Panc1 (cell line): ENCODE measurements around the gene GADD45A. TPM values are rescaled to one million over a fixed set of nuclear protein-coding genes. Genes with fewer than 3 reads are reported as not detected.
A peak's percentile ranks its signal among the peaks of the same experiment; 100 is the strongest.

Experiments
- ATAC-seq: fragments of 200-7000 bp; cut with Tn5 transposase; 2 replicates; pipeline ENCODE4 v1.9.1; 2020; ENCODE audit warnings: mild to moderate bottlenecking, moderate library complexity
- BruUV-seq: library from RNA; stranded (reverse); fragments of 400-500 nt; replicated peaks from 2 replicates; lab custom pipeline; 2021; lab: Mats Ljungman, UMichigan
- CTCF ChIA-PET: fragments of 300-600 bp; sonication (Branson Sonifier 250); formaldehyde crosslinking; loops from one replicate; lab custom pipeline; 2022; ENCODE audit warnings: antibody characterized with exemption; lab: Charles Lee
- POLR2A ChIA-PET: fragments of 300-600 bp; sonication (Branson Sonifier 250); formaldehyde crosslinking; loops from one replicate; lab custom pipeline; 2022; ENCODE audit warnings: antibody characterized with exemption; lab: Charles Lee
- DNase-seq: peaks from one replicate; pipeline ENCODE4 v3.0.0-alpha.2; 2010; ENCODE audit warnings: low read depth, low spot score
- H3K27ac ChIP-seq: 2 replicates; pipeline ENCODE4 v1.5.1; 2011; ENCODE audit warnings: mild to moderate bottlenecking, low read length, inconsistent platforms
- H3K27me3 ChIP-seq: fragments of 200-500 bp; sonication (Bioruptor generic); 2 replicates; pipeline ENCODE4 v1.6.0; 2014; ENCODE audit warnings: low read length, inconsistent platforms; ENCODE audit not compliant: control insufficient read depth, insufficient read depth
- H3K36me3 ChIP-seq: fragments of 200-500 bp; sonication (Bioruptor generic); 2 replicates; pipeline ENCODE4 v1.5.1; 2014; ENCODE audit warnings: inconsistent platforms, mild to moderate bottlenecking, low read length, moderate library complexity; ENCODE audit not compliant: control insufficient read depth, insufficient read depth
- H3K4me1 ChIP-seq: 2 replicates; pipeline ENCODE4 v1.5.1; 2011; ENCODE audit warnings: inconsistent platforms, mild to moderate bottlenecking, low read length, moderate library complexity; ENCODE audit not compliant: control insufficient read depth, insufficient read depth
- H3K4me3 ChIP-seq, 2 experiments: 2 replicates each; pipeline ENCODE4 v1.5.1; 2011 to 2012; ENCODE audit warnings: low read depth in 2 of 2, low read length in 2 of 2, mild to moderate bottlenecking in 2 of 2, inconsistent platforms in 1 of 2, moderate library complexity in 1 of 2
- H3K9me3 ChIP-seq: fragments of 200-500 bp; sonication (Bioruptor generic); 2 replicates; pipeline ENCODE4 v1.5.1; 2014; ENCODE audit warnings: low read depth, mild to moderate bottlenecking, inconsistent platforms, low read length, moderate library complexity; ENCODE audit not compliant: control insufficient read depth, insufficient read depth
- CTCF ChIP-seq: fragments of 450-650 bp; IDR thresholded peaks from 2 replicates; pipeline ENCODE4 v1.5.1; 2017; ENCODE audit warnings: mild to moderate bottlenecking
- POLR2AphosphoS5 ChIP-seq: IDR thresholded peaks from 2 replicates; pipeline ENCODE4 v1.6.1; 2012; ENCODE audit warnings: mild to moderate bottlenecking, low read depth, low read length, moderate library complexity
- REST ChIP-seq, 2 experiments: IDR thresholded peaks; 2 replicates each; pipeline ENCODE4 v1.6.1; 2011 to 2012; ENCODE audit warnings: low read depth in 2 of 2, control low read depth in 1 of 2, low read length in 1 of 2, mild to moderate bottlenecking in 1 of 2, moderate library complexity in 1 of 2; ENCODE audit not compliant: insufficient read depth in 1 of 2
- SIN3A ChIP-seq: IDR thresholded peaks from 2 replicates; pipeline ENCODE4 v1.6.1; 2012; ENCODE audit warnings: low read depth, mild to moderate bottlenecking, low read length, moderate library complexity, borderline replicate concordance; ENCODE audit not compliant: insufficient read depth
- TCF7L2 ChIP-seq: IDR thresholded peaks from 2 replicates; pipeline ENCODE4 v1.6.1; 2011; ENCODE audit warnings: mild to moderate bottlenecking, low read depth, low read length, inconsistent platforms
- in situ Hi-C: cut with HindIII; loops from 2 replicates; pipeline ENCODE4 v1.10.0; 2016; ENCODE audit warnings: low sequenced_read_pairs, low pct_unique_long_range_greater_than_20kb
- intact Hi-C: fragments of 100-400 bp; cut with micrococcal nuclease; formaldehyde crosslinking; loops from one replicate; pipeline ENCODE4 v1.10.0; 2022; ENCODE audit not compliant: unreplicated experiment
- total RNA-seq: library from RNA; stranded (reverse); gene quantifications from one replicate; pipeline ENCODE4 v1.2.1, GENCODE V29; 2021; ENCODE audit not compliant: unreplicated experiment

The GADD45A gene
- total RNA-seq, 1 experiment from 2014 or later: 106 TPM

- CTCF ChIA-PET: interaction anchor here (0.5 to 2.3 kb wide), 5 partner anchors 13 to 124 kb away, joined by 3 to 9 read pairs (median 5); no protein-coding TSS in a partner anchor
- peak; percentile 6 for ATAC-seq
Measured at GRCh38 chr1:67685558-67686266, 711 bp downstream of the GADD45A start.

More at GRCh38 chr1:67685558-67686266, 711 bp downstream of the GADD45A start:
- H3K27me3 ChIP-seq: no peaks in the 10 kb centered on the region
- POLR2A ChIA-PET: interaction anchor here (0.6 to 1.9 kb wide), 8 partner anchors 13 to 152 kb away, joined by 4 to 19 read pairs (median 6); no protein-coding TSS in a partner anchor
- intact Hi-C loops (loop anchor here (1.0 to 10.0 kb wide), 3 partner anchors 62 to 151 kb away; no protein-coding TSS in a partner anchor), in situ Hi-C loops (no loop called here)
- peaks cover 21% of the 10 kb centered on the region for H3K36me3 ChIP-seq
- DNase-seq: no peak
- BruUV-seq: no TSS peak
- H3K9me3 ChIP-seq: no peaks in the 10 kb centered on the region
- no peak for TF ChIP-seq TCF7L2
- TF ChIP-seq SIN3A: no peak
- TF ChIP-seq CTCF: no peak
- TF ChIP-seq REST (IDR thresholded peaks at IDR 0.05; ENCODE audit: insufficient read depth in 1 of 2, low read depth in 2 of 2, low read length in 1 of 2): no peak
- no peak for TF ChIP-seq POLR2AphosphoS5
- peak overlapping the region; percentile 92 for H3K27ac ChIP-seq
- H3K4me1 ChIP-seq: peaks cover 44% of the 10 kb centered on the region
- H3K4me3 ChIP-seq: peak overlapping the region; percentile 84 to 95
